IMR-90 (cell line): ENCODE data around the gene TNFSF9. TPM values are rescaled to one million over a fixed set of nuclear protein-coding genes. Genes with fewer than 3 reads are reported as not detected.

Experiments used
- ATAC-seq: fragments of 200-7000 bp; cut with Tn5 transposase; 2 replicates; pipeline ENCODE4 v1.9.1; 2020; ENCODE audit warnings: low read depth, mild to moderate bottlenecking, moderate library complexity
- BruUV-seq: library from RNA; stranded (reverse); fragments of 400-500 nt; replicated peaks from 2 replicates; lab custom pipeline; 2021; lab: Mats Ljungman, UMichigan
- CTCF ChIA-PET: fragments of 300-600 bp; formaldehyde crosslinking; extraction: SDS; loops from one replicate; lab custom pipeline; 2021; ENCODE audit warnings: antibody characterized with exemption; lab: Yijun Ruan, JAX
- POLR2A ChIA-PET: fragments of 300-600 bp; sonication (Branson Sonifier 250); formaldehyde crosslinking; loops from one replicate; lab custom pipeline; 2022; ENCODE audit warnings: antibody characterized with exemption; ENCODE audit not compliant: unreplicated experiment; lab: Charles Lee
- DNase-seq: peaks from one replicate; pipeline ENCODE4 v3.0.0; 2013
- H2AFZ ChIP-seq: replicated peaks from 2 replicates; pipeline ENCODE3; 2013; ENCODE audit warnings: low read length, mild to moderate bottlenecking; ENCODE audit not compliant: poor library complexity
- H2AK5ac ChIP-seq: 2 replicates; pipeline ENCODE4 v1.6.1; 2013; ENCODE audit warnings: low read depth, low read length, inconsistent platforms
- H2AK9ac ChIP-seq: replicated peaks from 2 replicates; pipeline ENCODE3; 2013; ENCODE audit warnings: mild to moderate bottlenecking, low read depth, low read length, moderate library complexity; ENCODE audit not compliant: poor library complexity
- H2BK120ac ChIP-seq: 2 replicates; pipeline ENCODE4 v1.6.1; 2013; ENCODE audit warnings: low read depth, low read length, inconsistent platforms
- H2BK15ac ChIP-seq: 3 replicates; pipeline ENCODE4 v1.6.1; 2013; ENCODE audit warnings: low read depth, low read length, inconsistent platforms
- H2BK20ac ChIP-seq: 2 replicates; pipeline ENCODE4 v1.6.1; 2013; ENCODE audit warnings: low read depth, mild to moderate bottlenecking, inconsistent platforms, low read length, moderate library complexity
- H2BK5ac ChIP-seq: 2 replicates; pipeline ENCODE4 v1.6.1; 2013; ENCODE audit warnings: mild to moderate bottlenecking, low read depth, low read length, inconsistent platforms; ENCODE audit not compliant: poor library complexity, severe bottlenecking
- H3K14ac ChIP-seq: replicated peaks from 2 replicates; pipeline ENCODE4 v1.6.1; 2013; ENCODE audit warnings: low read depth, low read length, inconsistent platforms
- H3K18ac ChIP-seq: 2 replicates; pipeline ENCODE4 v1.6.1; 2013; ENCODE audit warnings: low read depth, low read length, control low read depth
- H3K23ac ChIP-seq: 2 replicates; pipeline ENCODE4 v1.6.1; 2013; ENCODE audit warnings: low read depth, low read length, inconsistent platforms
- H3K27ac ChIP-seq: 2 replicates; pipeline ENCODE4 v1.5.1; 2013; ENCODE audit warnings: mild to moderate bottlenecking, control low read depth, low read length; ENCODE audit not compliant: insufficient read depth
- H3K27me3 ChIP-seq: 2 replicates; pipeline ENCODE4 v1.6.1; 2013; ENCODE audit warnings: low read length; ENCODE audit not compliant: control insufficient read depth, insufficient read depth
- H3K36me3 ChIP-seq: 2 replicates; pipeline ENCODE4 v1.6.1; 2013; ENCODE audit warnings: low read length, mixed read lengths; ENCODE audit not compliant: control insufficient read depth, insufficient read depth
- H3K4ac ChIP-seq: 2 replicates; pipeline ENCODE4 v1.6.1; 2013; ENCODE audit warnings: low read depth, low read length, inconsistent platforms
- H3K4me1 ChIP-seq: 2 replicates; pipeline ENCODE4 v1.6.1; 2013; ENCODE audit warnings: low read length, mixed read lengths; ENCODE audit not compliant: control insufficient read depth, insufficient read depth
- H3K4me2 ChIP-seq: 2 replicates; pipeline ENCODE4 v1.6.1; 2013; ENCODE audit warnings: low read depth, mild to moderate bottlenecking, control low read depth, low read length, moderate library complexity
- H3K4me3 ChIP-seq: 2 replicates; pipeline ENCODE4 v1.5.1; 2013; ENCODE audit warnings: low read depth, mild to moderate bottlenecking, control low read depth, low read length, moderate library complexity; ENCODE audit not compliant: insufficient read depth
- H3K56ac ChIP-seq: 2 replicates; pipeline ENCODE4 v1.6.1; 2013; ENCODE audit warnings: low read length, inconsistent platforms; ENCODE audit not compliant: insufficient read depth; ENCODE audit errors: extremely low read depth
- H3K79me1 ChIP-seq, 2 experiments: 2 replicates each; pipeline ENCODE4 v1.6.1; 2013; ENCODE audit warnings: low read length in 2 of 2, inconsistent platforms in 1 of 2, low read depth in 1 of 2
- H3K9ac ChIP-seq: 2 replicates; pipeline ENCODE4 v1.6.1; 2013; ENCODE audit warnings: low read depth, low read length, control low read depth
- H3K9me1 ChIP-seq: 2 replicates; pipeline ENCODE4 v1.6.1; 2013; ENCODE audit warnings: low read length, inconsistent platforms; ENCODE audit not compliant: insufficient read depth
- H3K9me3 ChIP-seq: 2 replicates; pipeline ENCODE4 v1.6.1; 2013; ENCODE audit warnings: low read length; ENCODE audit not compliant: control insufficient read depth, insufficient read depth
- H4K20me1 ChIP-seq: 2 replicates; pipeline ENCODE4 v1.6.1; 2013; ENCODE audit warnings: low read length, inconsistent platforms; ENCODE audit not compliant: insufficient read depth
- H4K5ac ChIP-seq: 2 replicates; pipeline ENCODE4 v1.6.1; 2013; ENCODE audit warnings: mild to moderate bottlenecking, low read depth, low read length, control low read depth
- H4K8ac ChIP-seq, 2 experiments: 2 replicates each; pipeline ENCODE4 v1.6.1; 2013; ENCODE audit warnings: low read depth in 2 of 2, low read length in 2 of 2, control low read depth in 1 of 2, inconsistent platforms in 1 of 2
- H4K91ac ChIP-seq: 2 replicates; pipeline ENCODE4 v1.6.1; 2013; ENCODE audit warnings: low read depth, low read length, inconsistent platforms; ENCODE audit not compliant: insufficient read depth
- BHLHE40 ChIP-seq: fragments of 150-350 bp; IDR thresholded peaks from 2 replicates; pipeline ENCODE4 v1.6.1; 2016; ENCODE audit warnings: mild to moderate bottlenecking, low read depth, low read length
- CEBPB ChIP-seq: IDR thresholded peaks from 2 replicates; pipeline ENCODE4 v1.6.1; 2012; ENCODE audit warnings: low read depth, low read length, improper control_type of control experiment
- CHD1 ChIP-seq: IDR thresholded peaks from 2 replicates; pipeline ENCODE4 v1.6.1; 2012; ENCODE audit warnings: low read depth, low read length, improper control_type of control experiment
- CTCF ChIP-seq: conservative IDR thresholded peaks from 2 replicates; pipeline ENCODE4 v1.5.1; 2012; ENCODE audit warnings: mild to moderate bottlenecking, low read depth, low read length, improper control_type of control experiment
- ELK1 ChIP-seq: fragments of 150-350 bp; IDR thresholded peaks from 2 replicates; pipeline ENCODE4 v1.6.1; 2016; ENCODE audit warnings: low read depth, mild to moderate bottlenecking, low read length, moderate library complexity, borderline replicate concordance
- FOS ChIP-seq: fragments of 150-350 bp; IDR thresholded peaks from 2 replicates; pipeline ENCODE4 v1.6.1; 2016; ENCODE audit warnings: low read depth, low read length
- MAFK ChIP-seq: IDR thresholded peaks from 2 replicates; pipeline ENCODE4 v1.6.1; 2012; ENCODE audit warnings: low read depth, low read length, improper control_type of control experiment
- MAZ ChIP-seq: IDR thresholded peaks from 2 replicates; pipeline ENCODE4 v1.6.1; 2012; ENCODE audit warnings: low read depth, mild to moderate bottlenecking, low read length, improper control_type of control experiment, moderate library complexity, borderline replicate concordance
- MXI1 ChIP-seq: IDR thresholded peaks from 2 replicates; pipeline ENCODE4 v1.6.1; 2012; ENCODE audit warnings: low read depth, mild to moderate bottlenecking, low read length, moderate library complexity, borderline replicate concordance
- NFE2L2 ChIP-seq: fragments of 150-350 bp; IDR thresholded peaks from 2 replicates; pipeline ENCODE4 v1.6.1; 2016; ENCODE audit warnings: low read depth, mild to moderate bottlenecking, low read length
- POLR2A ChIP-seq: IDR thresholded peaks from 2 replicates; pipeline ENCODE4 v1.6.1; 2012; ENCODE audit warnings: mild to moderate bottlenecking, low read depth, low read length
- RAD21 ChIP-seq: IDR thresholded peaks from 2 replicates; pipeline ENCODE4 v1.6.1; 2012; ENCODE audit warnings: low read length, improper control_type of control experiment
- RCOR1 ChIP-seq: IDR thresholded peaks from 2 replicates; pipeline ENCODE4 v1.6.1; 2012; ENCODE audit warnings: mild to moderate bottlenecking, low read length, improper control_type of control experiment; ENCODE audit not compliant: insufficient replicate concordance
- RFX5 ChIP-seq: IDR thresholded peaks from 2 replicates; pipeline ENCODE4 v1.8.0; 2012; ENCODE audit warnings: low read depth, mild to moderate bottlenecking, low read length, moderate library complexity
- SMC3 ChIP-seq: fragments of 150-350 bp; IDR thresholded peaks from 2 replicates; pipeline ENCODE4 v1.6.1; 2016; ENCODE audit warnings: low read depth, mild to moderate bottlenecking, antibody characterized with exemption, low read length, moderate library complexity
- USF2 ChIP-seq: fragments of 150-350 bp; IDR thresholded peaks from 2 replicates; pipeline ENCODE4 v1.6.1; 2017; ENCODE audit warnings: mild to moderate bottlenecking, antibody characterized with exemption, low read length, low read depth
- WGBS, 2 experiments: methylation state at CpG; one replicate each; pipeline versions ENCODE4 v1.1.5 to v1.1.7; 2013; ENCODE audit warnings: missing lambda C conversion rate in 2 of 2; ENCODE audit not compliant: insufficient read length in 1 of 2; ENCODE audit errors: extremely low coverage in 2 of 2; 5-methylcytosine and 5-hydroxymethylcytosine counted together
- dilution Hi-C: fragments of 300-500 bp; cut with HindIII; formaldehyde crosslinking; loops from one replicate; pipeline ENCODE4 v1.14.3; 2018; ENCODE audit warnings: low sequenced_read_pairs; ENCODE audit not compliant: unreplicated experiment
- in situ Hi-C: fragments of 300-500 bp; cut with MboI; formaldehyde crosslinking; loops from 3 replicates; pipeline ENCODE4 v1.14.3; 2019; ENCODE audit warnings: low sequenced_read_pairs, inconsistent platforms, mixed read lengths
- intact Hi-C: fragments of 100-400 bp; cut with micrococcal nuclease; formaldehyde crosslinking; loops from 2 replicates; pipeline ENCODE4 v1.10.0; 2022
- polyA plus RNA-seq, 3 experiments: library from polyadenylated mRNA; depleted of rRNA; stranded (reverse); fragments of >200 nt; gene quantifications; 2 replicates each; pipeline ENCODE4 v1.2.3, GENCODE V29; 2012; ENCODE audit warnings: low replicate concordance in 1 of 3
- total RNA-seq: library from RNA; depleted of rRNA; stranded (reverse); fragments of >200 nt; gene quantifications from 2 replicates; pipeline ENCODE4 v1.2.3, GENCODE V29; 2012

Gene TNFSF9
- total and polyA plus RNA-seq, 2 of the 4 experiments (the other 2 are of a cell fraction) = 0.10 TPM; not detected in 1

GRCh38 chr19:6533746-6534418 is 3.1 kb downstream of the TNFSF9 start:
- Histone ChIP-seq H2BK120ac (no peak overlapping the region), H3K27ac (no peak overlapping the region), H3K4me2 (no peak overlapping the region), H3K23ac (no peak overlapping the region), H3K56ac (no peak overlapping the region), H4K8ac (no peak overlapping the region), H2AFZ (no peak overlapping the region), H2BK15ac (no peak overlapping the region), H4K91ac (no peak overlapping the region), H3K79me1 (no peaks in the 10 kb centered on the region), H2BK20ac (no peak overlapping the region), H3K18ac (no peak overlapping the region), H3K4me3 (no peak overlapping the region), H4K5ac (no peak overlapping the region), H4K20me1 (no peaks in the 10 kb centered on the region), H2BK5ac (no peak overlapping the region), H3K4me1 (no peaks in the 10 kb centered on the region), H3K27me3 (peaks cover 15% of the 10 kb centered on the region; the same call in 1 of the 2 replicates), H3K14ac (no peak overlapping the region), H3K9me1 (no peaks in the 10 kb centered on the region), H3K9me3 (0 out of 2 replicates have a peak, but pooled peaks cover 2% of the 10 kb centered on the region), H3K36me3 (no peaks in the 10 kb centered on the region), H2AK5ac (no peak overlapping the region), H3K9ac (no peak overlapping the region), H2AK9ac (no peak overlapping the region), H3K4ac (no peak overlapping the region)
- BruUV-seq = no TSS peak
- no peak for TF ChIP-seq RFX5
- no peak for TF ChIP-seq MAFK
- TF ChIP-seq NFE2L2 = no peak
- TF ChIP-seq USF2 = no peak
- TF ChIP-seq CHD1 = no peak
- no peak for TF ChIP-seq RCOR1
- no peak for TF ChIP-seq BHLHE40
- TF ChIP-seq ELK1 = no peak
- TF ChIP-seq CEBPB = no peak
- no peak for TF ChIP-seq SMC3
- no peak for TF ChIP-seq MXI1
- no peak for TF ChIP-seq RAD21
- TF ChIP-seq CTCF = no peak
- TF ChIP-seq POLR2A = no peak
- TF ChIP-seq FOS = no peak
- no peak for TF ChIP-seq MAZ
- intact Hi-C loops (loop anchor here (5.0 kb wide), 1 partner anchor 203 kb away; the partner anchor contains the start of genes GPR108 and TRIP10), dilution Hi-C loops (no loop called here), in situ Hi-C loops (no loop called here)
- WGBS, 2 experiments = 2% methylated on average over 7 of the region's 11 CpGs; no CpG with 5 or more reads in 1 of the 2 experiments
- ChIA-PET CTCF (no interaction called here), POLR2A (no interaction called here)
- DNase-seq (no peak), ATAC-seq (no peak)
